AG09309 (cell line): ENCODE measurements around the gene PHLPP1.

Experiments
- DNase-seq: peaks from one replicate; pipeline ENCODE4 v3.0.0-alpha.2; 2010; ENCODE audit warnings: low read depth
- H3K4me3 ChIP-seq: 2 replicates; pipeline ENCODE4 v1.5.1; 2011; ENCODE audit warnings: mild to moderate bottlenecking, low read depth, low read length, moderate library complexity; ENCODE audit not compliant: control insufficient read depth
- TF ChIP-seq, protein P1 (sequence below): IDR thresholded peaks from 2 replicates; pipeline ENCODE4 v1.5.1; 2011; ENCODE audit warnings: mild to moderate bottlenecking, low read depth, low read length, inconsistent platforms; ENCODE audit not compliant: insufficient read depth, control insufficient read depth; ENCODE audit errors: missing control alignments

Gene PHLPP1

GRCh38 chr18:62776024-62776570, 60.8 kb downstream of the PHLPP1 start:
- DNase-seq: no peak
- H3K4me3 ChIP-seq: no peak overlapping the region
- TF ChIP-seq, protein P1, sequence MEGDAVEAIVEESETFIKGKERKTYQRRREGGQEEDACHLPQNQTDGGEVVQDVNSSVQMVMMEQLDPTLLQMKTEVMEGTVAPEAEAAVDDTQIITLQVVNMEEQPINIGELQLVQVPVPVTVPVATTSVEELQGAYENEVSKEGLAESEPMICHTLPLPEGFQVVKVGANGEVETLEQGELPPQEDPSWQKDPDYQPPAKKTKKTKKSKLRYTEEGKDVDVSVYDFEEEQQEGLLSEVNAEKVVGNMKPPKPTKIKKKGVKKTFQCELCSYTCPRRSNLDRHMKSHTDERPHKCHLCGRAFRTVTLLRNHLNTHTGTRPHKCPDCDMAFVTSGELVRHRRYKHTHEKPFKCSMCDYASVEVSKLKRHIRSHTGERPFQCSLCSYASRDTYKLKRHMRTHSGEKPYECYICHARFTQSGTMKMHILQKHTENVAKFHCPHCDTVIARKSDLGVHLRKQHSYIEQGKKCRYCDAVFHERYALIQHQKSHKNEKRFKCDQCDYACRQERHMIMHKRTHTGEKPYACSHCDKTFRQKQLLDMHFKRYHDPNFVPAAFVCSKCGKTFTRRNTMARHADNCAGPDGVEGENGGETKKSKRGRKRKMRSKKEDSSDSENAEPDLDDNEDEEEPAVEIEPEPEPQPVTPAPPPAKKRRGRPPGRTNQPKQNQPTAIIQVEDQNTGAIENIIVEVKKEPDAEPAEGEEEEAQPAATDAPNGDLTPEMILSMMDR: no peak

- no peak overlapping the region for H3K4me3 ChIP-seq
- no peak for DNase-seq
- TF ChIP-seq, protein P1: no peak
Measured at GRCh38 chr18:62777814-62778213, 62.5 kb downstream of the PHLPP1 start.

- no peak overlapping the region for H3K4me3 ChIP-seq
- DNase-seq: no peak
- TF ChIP-seq, protein P1: no peak
Measured at GRCh38 chr18:62778976-62779869, 63.9 kb downstream of the PHLPP1 start.

DNA sequence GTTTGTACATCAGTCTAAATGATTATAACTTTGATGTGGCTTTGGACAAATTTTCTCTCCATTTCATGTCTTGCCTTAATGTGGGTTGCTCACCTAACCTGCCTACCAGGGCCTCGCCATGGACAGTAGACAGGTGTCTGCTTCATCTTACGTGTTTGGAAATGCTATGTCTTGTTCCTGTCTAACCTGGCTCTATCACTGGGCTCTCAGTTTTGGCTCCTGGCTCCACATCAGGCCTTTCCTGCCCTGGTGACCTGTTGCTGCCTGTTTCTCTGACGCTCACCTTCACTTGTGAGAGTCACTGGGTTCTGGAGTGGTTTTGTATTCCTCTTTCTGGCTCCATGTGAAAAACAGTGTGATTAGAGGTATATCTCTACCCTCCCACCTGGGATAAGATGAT, 65.9 kb downstream of the PHLPP1 start:
- H3K4me3 ChIP-seq: no peak overlapping the region
- no peak for DNase-seq
- TF ChIP-seq, protein P1: no peak

GRCh38 chr18:62781893-62782292, 66.6 kb downstream of the PHLPP1 start:
- H3K4me3 ChIP-seq: no peak overlapping the region
- DNase-seq: peak; percentile 84
- TF ChIP-seq, protein P1: no peak

GRCh38 chr18:62784338-62784965, 69.1 kb downstream of the PHLPP1 start:
- DNase-seq: no peak
- no peak overlapping the region for H3K4me3 ChIP-seq
- TF ChIP-seq, protein P1: no peak
